Lower lobe of right lung (tissue), 2 donors: ENCODE results near the gene PRKG1. TPM values are rescaled to one million over a fixed set of nuclear protein-coding genes. Genes with fewer than 3 reads are reported as not detected.

ENCODE experiments used
- ATAC-seq, 2 donors: fragments of 200-7000 bp; cut with Tn5 transposase; one replicate each; pipeline ENCODE4 v1.9.1; 2020 to 2022; ENCODE audit warnings: mild to moderate bottlenecking in 2 of 2, moderate library complexity in 2 of 2
- DNase-seq: peaks from one replicate; pipeline ENCODE4 v3.0.0-alpha.2; 2020
- H3K27ac ChIP-seq: fragments of 200-600 bp; one replicate; pipeline ENCODE4 v1.8.0; 2022
- H3K27me3 ChIP-seq: fragments of 200-600 bp; one replicate; pipeline ENCODE4 v1.8.0; 2022; ENCODE audit warnings: low read depth
- H3K36me3 ChIP-seq: fragments of 200-600 bp; one replicate; pipeline ENCODE4 v1.8.0; 2022; ENCODE audit warnings: mild to moderate bottlenecking
- H3K4me1 ChIP-seq: fragments of 200-600 bp; one replicate; pipeline ENCODE4 v1.8.0; 2022
- H3K4me3 ChIP-seq: fragments of 200-600 bp; one replicate; pipeline ENCODE4 v1.8.0; 2022; ENCODE audit warnings: mild to moderate bottlenecking
- H3K9me3 ChIP-seq: fragments of 200-600 bp; one replicate; pipeline ENCODE4 v1.8.0; 2022
- CTCF ChIP-seq: fragments of 200-600 bp; IDR thresholded peaks from one replicate; pipeline ENCODE4 v1.8.0; 2022; ENCODE audit warnings: antibody characterized with exemption, mild to moderate bottlenecking
- intact Hi-C: fragments of 100-400 bp; cut with DNase I; formaldehyde crosslinking; loops from one replicate; pipeline ENCODE4 v1.11.0; 2022
- total RNA-seq: library from RNA; stranded (reverse); fragmentation: NEBNext Ultra II Directional; extraction: Animal tissue kit (Norgen Biotek cat#: 25700); gene quantifications from one replicate; pipeline ENCODE4 v1.2.1, GENCODE V29; 2021
- donor health status: DM: no; HTN: yes; CAD: no; lungs with severe emphysema.

Gene PRKG1
- total RNA-seq, 1 donor from 2014 or later, result 23.6 TPM

- Histone ChIP-seq H3K9me3 (no peaks in the 10 kb centered on the region), H3K27me3 (no peaks in the 10 kb centered on the region), H3K36me3 (no peaks in the 10 kb centered on the region), H3K4me1 (no peaks in the 10 kb centered on the region), H3K4me3 (no peak overlapping the region), H3K27ac (no peak overlapping the region)
- no peak for TF ChIP-seq CTCF
- intact Hi-C loops, result no loop called here
- ATAC-seq (no peak), DNase-seq (no peak)
Observed at GRCh38 chr10:51214207-51215196, 140.2 kb downstream of the PRKG1 start.

GRCh38 chr10:51215951-51216834, 141.9 kb downstream of the PRKG1 start:
- H3K4me3 ChIP-seq, result no peak overlapping the region
- no peak for ATAC-seq

GRCh38 chr10:51217505-51217904, 143.2 kb downstream of the PRKG1 start:
- intact Hi-C loops, result no loop called here
- H3K27me3 ChIP-seq, result no peaks in the 10 kb centered on the region
- no peak for ATAC-seq
- no peaks in the 10 kb centered on the region for H3K4me1 ChIP-seq
- no peaks in the 10 kb centered on the region for H3K9me3 ChIP-seq
- no peak for TF ChIP-seq CTCF
- no peak for DNase-seq
- no peak overlapping the region for H3K27ac ChIP-seq
- no peaks in the 10 kb centered on the region for H3K36me3 ChIP-seq
- H3K4me3 ChIP-seq, result no peak overlapping the region

More at GRCh38 chr10:51215951-51216834, 141.9 kb downstream of the PRKG1 start:
- no peaks in the 10 kb centered on the region for H3K9me3 ChIP-seq
- H3K27me3 ChIP-seq, result no peaks in the 10 kb centered on the region
- H3K36me3 ChIP-seq, result no peaks in the 10 kb centered on the region
- intact Hi-C loops, result no loop called here
- H3K27ac ChIP-seq, result no peak overlapping the region
- DNase-seq, result no peak
- no peaks in the 10 kb centered on the region for H3K4me1 ChIP-seq
- TF ChIP-seq CTCF, result no peak

- intact Hi-C loops, result no loop called here
- peaks cover 24% of the 10 kb centered on the region for H3K4me1 ChIP-seq
- no peak overlapping the region for H3K27ac ChIP-seq
- DNase-seq (no peak), ATAC-seq (no peak)
- no peaks in the 10 kb centered on the region for H3K9me3 ChIP-seq
- H3K4me3 ChIP-seq, result no peak overlapping the region
- H3K36me3 ChIP-seq, result no peaks in the 10 kb centered on the region
- no peaks in the 10 kb centered on the region for H3K27me3 ChIP-seq
- TF ChIP-seq CTCF, result no peak
Observed at GRCh38 chr10:51224671-51225161, 150.4 kb downstream of the PRKG1 start.
